Skeletal muscle cell (primary cell): Measurements from ENCODE around the gene ZNF366.

ENCODE experiments used
- DNase-seq: peaks from one replicate; pipeline ENCODE4 v3.0.0-alpha.2; 2010; ENCODE audit warnings: low read depth
- H3K4me3 ChIP-seq: 2 replicates; pipeline ENCODE4 v1.5.1; 2011; ENCODE audit warnings: low read depth, mild to moderate bottlenecking, control low read depth, low read length, moderate library complexity

The ZNF366 gene

DNA sequence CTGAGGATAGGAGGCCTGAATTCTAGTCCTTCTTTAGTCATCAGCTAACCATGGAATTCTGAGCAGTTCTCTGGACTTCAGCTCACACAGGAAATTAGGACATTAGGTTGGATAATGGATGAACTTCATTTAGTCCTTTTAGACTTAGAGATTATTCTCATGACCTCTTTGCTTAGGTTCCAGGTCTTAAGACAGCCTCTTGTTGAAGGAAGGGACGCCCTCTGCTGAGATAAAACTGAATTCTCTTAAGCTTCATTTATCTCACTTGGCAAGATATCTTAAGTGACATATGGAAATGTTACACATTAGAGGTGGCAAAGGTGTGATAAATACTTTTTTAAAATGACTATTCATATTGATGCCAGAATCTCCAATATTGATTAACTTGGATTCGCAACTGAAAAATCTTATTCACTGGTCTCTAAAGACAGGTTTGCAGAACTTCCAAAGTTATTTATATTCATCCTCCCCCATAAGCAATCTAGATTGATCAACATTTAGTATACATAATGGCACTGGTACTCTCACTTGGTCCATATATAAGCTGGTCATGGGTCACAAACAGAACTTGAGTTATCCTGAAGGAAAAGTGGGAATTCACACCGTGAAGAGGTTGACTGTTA, 16.9 kb upstream of the ZNF366 start:
- DNase-seq, result peak; percentile 68
- no peak overlapping the region for H3K4me3 ChIP-seq

GRCh38 chr5:72522607-72523006, 15.4 kb upstream of the ZNF366 start:
- H3K4me3 ChIP-seq, result no peak overlapping the region
- DNase-seq, result no peak

DNA sequence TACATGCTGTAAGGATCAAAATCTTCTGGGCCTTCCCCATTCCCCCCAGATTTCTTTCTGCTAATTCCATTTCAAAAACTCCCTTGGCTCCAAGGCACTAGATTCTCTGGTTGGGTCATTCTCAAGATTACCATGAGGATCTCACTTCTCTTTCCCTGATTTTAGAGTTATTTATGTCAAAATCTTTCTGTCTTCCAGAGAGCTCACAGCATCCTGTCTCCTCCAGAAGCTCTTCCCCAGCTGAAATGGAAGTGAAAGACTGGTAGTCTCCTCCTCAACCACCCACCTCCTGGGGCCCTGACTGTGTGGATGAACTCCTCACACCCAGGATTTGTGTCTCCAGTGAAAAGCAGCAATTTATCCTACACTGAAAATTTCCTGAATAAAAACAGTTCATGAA, 11.9 kb upstream of the ZNF366 start:
- DNase-seq, result no peak
- H3K4me3 ChIP-seq, result no peak overlapping the region

DNA sequence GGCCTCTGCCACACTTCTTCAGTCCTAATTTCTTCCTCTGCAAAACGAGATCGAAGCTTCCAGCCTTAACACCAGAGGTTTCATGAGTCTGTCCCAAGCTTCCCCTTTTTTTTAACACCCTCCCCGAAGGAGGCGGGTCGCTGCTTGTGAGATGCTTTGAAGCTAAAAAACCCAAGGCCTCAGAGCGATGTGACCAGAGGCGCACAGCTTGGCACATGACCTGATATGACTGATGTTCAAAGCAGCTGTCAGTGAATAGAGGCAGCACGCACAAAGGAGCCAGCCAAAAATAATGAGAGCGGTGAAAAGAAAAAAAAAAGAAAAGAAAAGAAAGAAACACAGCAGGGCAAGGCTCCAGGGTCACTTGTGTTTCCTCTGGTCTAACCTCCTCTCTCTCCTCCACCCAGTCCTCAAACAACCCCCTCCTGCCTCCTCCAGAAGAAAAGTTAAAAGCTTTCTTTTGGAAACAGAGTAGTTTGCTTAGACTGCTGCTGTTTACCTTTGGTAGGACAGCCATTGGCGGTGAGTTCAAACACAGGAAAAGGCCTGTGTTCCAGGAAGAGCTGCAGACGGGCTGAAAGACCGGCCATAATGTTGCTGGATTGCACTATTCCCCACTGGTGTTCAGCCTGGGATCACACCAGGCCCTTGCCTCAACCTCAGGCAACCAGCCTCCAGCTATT, 10.9 kb upstream of the ZNF366 start:
- no peak overlapping the region for H3K4me3 ChIP-seq
- DNase-seq, result no peak

DNA sequence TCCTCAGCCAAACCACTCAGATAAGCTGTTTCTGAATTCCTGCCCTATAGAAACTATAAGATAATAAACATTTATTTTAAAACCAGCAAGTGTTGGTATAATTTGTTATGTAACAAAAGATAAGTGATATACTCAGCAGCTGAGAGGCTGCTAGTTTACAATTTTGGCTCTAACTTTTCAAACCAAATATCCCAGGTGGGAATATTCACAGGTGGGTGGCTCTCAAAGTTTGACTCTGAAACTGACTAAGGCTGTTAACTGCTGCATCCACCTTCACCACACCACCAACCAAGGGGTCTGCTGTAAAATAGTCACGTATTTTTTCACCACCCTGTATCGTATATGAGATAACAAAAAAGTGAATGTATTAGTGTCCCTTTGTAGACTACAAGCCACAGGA, 9.7 kb upstream of the ZNF366 start:
- no peak overlapping the region for H3K4me3 ChIP-seq
- DNase-seq, result no peak

DNA sequence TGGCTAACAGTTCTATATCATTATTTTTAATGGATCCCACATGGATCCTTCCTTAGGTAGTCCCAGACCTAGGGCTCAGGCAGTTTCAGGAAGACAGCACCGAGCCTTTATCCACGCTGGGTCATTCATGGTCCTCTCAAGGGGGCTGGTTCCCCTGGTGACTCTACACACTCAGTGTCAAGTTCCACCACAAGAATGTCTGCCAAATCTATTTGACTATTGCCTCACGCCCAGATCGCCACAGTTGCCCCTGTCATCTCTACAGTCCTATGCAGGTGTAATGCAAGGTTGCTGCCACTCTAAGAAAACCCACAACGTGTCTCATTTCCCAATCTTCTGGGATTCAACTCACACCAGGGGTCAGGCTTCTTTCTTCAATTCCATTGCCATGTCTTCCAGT, 8.0 kb upstream of the ZNF366 start:
- DNase-seq, result no peak
- no peak overlapping the region for H3K4me3 ChIP-seq

DNA sequence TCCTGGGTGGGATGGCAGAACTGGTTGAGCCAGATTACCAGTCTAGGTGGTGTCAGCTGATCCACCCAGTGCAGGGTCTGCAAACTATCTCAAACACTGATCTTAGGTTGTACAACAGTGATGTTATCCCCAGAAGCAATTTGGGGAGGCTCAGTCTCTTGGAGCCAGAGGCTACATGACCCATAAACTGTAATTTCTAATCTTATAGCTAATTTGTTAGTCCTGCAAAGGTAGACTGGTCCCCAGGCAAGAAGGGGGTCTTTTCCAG, 5.3 kb upstream of the ZNF366 start:
- DNase-seq, result no peak
- no peak overlapping the region for H3K4me3 ChIP-seq

DNA sequence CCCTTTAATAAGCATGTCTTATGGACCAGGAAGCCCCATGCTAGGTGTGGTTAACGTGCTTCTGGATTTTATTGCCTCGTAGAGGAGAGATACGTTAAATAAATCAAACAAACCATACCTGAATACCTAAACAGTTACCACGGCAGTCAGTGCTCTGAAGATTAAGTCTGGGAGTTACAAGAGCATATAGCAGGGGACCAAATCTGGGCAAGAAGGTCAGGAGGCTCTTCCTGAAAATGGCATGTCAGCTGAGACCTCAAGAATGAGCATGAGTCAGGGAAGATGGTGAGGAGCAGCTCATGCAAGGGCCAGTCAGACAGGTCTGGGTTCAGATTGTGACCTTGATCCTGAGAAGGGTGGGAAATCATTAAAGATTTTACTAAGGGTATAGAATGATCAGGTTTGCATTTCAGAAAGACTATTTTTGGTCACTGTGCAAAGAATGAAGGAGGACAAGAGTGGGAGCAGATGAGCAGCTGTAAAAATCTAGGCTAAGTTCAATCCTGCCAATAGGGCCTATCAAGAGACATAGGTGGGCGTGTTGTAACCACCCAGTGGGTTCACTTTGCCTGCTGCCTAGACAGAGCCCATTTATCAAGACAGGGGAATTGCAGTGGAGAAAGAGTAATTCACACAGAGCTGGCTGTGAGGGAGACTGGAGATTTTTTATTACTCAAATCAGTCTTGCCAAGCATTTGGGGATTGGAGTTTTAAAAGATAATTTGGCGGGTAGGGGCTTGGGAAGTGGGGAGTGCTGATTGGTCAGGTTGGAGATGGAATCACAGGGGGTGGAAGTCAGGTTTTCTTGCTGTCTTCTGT, 4.8 kb upstream of the ZNF366 start:
- no peak overlapping the region for H3K4me3 ChIP-seq
- no peak for DNase-seq

DNA sequence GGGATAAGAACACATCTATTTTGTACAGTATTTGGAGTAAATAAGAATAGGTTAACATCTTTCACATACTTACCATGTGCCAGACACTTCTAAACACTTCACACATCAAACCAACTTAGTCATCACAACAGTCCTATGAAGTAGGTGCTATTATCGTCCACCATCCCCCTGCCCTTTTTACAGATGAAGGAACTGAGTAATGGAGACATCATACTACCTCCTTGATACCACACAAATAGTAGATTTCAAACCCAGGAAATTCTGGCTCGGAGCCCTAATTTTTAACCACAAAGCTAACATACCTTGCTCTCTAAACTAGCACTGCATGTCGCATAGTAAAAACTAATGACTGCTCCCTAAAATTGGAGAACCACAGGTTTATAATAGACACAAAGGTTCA, 4.2 kb upstream of the ZNF366 start:
- H3K4me3 ChIP-seq, result no peak overlapping the region
- DNase-seq, result no peak

- DNase-seq, result no peak
- no peak overlapping the region for H3K4me3 ChIP-seq
Measured at GRCh38 chr5:72510610-72511181, 3.5 kb upstream of the ZNF366 start.

DNA sequence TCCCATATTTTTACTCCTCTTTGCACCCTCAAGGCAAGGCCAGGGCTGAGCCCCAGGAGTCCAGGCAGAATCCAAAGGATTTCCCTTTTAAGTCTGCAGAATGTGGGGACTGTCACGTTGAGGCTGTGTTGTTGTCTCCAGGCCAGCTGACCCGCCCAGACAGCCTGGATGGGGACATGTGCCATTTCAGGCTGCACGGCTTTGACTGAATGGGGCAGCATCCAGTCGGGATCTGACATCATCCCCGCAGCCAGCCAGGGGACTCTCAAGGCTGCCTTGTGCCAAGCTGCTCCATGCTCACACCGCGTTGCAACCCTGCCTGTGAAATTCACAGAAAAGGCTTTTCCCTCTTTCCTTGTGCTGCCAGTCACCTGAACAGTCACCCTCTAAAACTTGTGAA, 2.2 kb upstream of the ZNF366 start:
- H3K4me3 ChIP-seq, result no peak overlapping the region
- no peak for DNase-seq

GRCh38 chr5:72508241-72509170, 1.3 kb upstream of the ZNF366 start:
- no peak for DNase-seq
- no peak overlapping the region for H3K4me3 ChIP-seq

GRCh38 chr5:72507907-72508238, 663 bp upstream of the ZNF366 start:
- DNase-seq, result no peak
- no peak overlapping the region for H3K4me3 ChIP-seq

GRCh38 chr5:72506158-72506549, 1.1 kb downstream of the ZNF366 start:
- no peak overlapping the region for H3K4me3 ChIP-seq
- DNase-seq, result no peak

DNA sequence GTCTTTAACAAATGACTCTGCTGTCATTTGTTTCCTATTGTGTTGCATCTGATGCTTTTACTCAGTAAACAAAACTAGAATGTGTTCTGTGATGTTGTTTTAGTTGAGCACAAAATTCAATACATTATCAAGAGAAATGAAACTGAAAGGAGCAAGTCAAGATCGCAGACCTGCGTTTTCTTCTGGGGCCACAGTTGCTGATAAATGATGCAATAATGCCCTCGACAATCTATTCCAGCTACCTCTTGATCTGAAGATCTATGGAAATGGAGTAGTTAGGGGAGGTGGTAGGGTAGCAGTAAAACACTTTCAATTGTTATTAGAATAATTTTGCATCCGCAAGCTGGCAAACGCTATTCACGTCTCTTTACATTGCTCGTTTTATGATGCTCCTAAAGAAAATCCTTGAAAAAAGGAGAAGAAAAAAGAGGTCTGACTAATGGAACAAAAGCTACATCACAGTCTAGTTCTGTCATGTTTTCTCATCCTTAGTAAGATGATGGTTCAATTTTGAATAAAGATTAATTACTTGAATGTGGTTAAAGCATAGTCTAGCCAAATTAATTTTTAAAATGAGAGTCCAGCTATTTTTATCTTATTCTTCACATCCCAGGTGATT, 1.6 kb downstream of the ZNF366 start:
- H3K4me3 ChIP-seq, result no peak overlapping the region
- DNase-seq, result no peak

GRCh38 chr5:72505016-72505415, 2.2 kb downstream of the ZNF366 start:
- DNase-seq, result no peak
- no peak overlapping the region for H3K4me3 ChIP-seq

DNA sequence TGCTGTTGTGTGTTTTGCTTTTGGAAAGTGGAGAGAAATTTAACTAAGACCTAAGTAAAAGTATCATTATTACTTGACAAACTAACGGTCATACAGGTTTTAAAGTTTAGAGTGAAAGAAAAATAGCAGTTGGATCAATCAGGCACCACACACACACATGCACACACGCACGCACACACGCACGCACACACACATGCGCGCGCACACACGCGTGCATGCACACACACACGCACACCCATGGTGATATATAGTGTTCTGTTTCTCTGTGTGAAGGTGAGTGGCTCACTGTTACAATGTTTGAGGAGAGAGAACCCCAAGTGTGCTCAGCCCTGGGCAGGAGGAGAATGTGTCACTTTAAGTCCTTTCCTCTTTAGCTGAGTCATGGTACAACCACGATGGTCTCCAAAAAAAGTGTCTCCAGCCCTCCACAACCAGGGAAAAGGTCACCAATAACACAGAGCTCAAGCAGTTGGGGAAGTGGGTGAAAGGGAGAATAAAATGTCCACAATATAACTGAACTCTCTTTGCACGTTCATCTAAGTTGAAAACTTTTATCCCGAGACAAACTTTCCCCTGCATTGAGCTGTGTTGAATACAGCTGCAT, 3.2 kb downstream of the ZNF366 start:
- DNase-seq, result no peak
- H3K4me3 ChIP-seq, result no peak overlapping the region

DNA sequence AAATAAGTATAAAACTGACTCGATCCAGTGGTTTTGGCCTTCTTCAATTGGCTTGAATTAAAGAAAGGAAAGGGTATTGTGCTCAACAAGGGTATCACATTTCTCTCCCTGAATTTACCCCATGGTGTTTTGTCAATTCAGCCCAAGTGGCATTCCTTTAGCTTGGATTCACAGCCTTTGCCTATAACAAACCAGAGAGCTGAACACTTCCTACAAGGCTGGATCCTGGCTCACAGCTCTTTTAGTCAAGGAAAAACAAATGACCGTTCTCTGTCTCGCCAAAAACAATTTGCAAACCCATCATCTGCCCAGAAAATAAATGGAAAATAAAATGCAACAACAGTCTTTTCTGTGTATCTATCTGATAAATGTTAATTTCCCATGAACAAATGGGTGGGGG, 5.7 kb downstream of the ZNF366 start:
- H3K4me3 ChIP-seq, result no peak overlapping the region
- no peak for DNase-seq

DNA sequence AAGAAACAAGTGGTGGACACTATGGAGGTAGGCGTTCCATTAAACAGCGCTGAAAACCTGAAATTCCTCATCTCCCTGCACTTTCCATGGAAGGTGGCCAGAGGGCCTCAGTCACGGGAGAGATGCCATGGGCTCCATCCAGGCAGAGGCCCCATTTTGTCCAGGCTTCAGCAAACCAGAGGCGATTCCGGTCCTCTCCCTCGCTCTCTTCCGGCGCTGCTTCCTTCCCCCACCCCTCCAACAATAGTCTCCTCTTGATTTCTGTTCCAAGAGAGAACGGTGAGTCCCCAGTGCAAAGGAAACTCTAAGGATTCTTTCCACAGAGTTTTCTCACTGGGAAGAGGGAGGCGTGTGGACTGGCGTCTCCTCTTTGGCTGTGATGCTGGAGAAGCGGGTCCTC, 7.5 kb downstream of the ZNF366 start:
- H3K4me3 ChIP-seq, result no peak overlapping the region
- no peak for DNase-seq
